Measurements from ENCODE around the gene GALNTL6.

DNA sequence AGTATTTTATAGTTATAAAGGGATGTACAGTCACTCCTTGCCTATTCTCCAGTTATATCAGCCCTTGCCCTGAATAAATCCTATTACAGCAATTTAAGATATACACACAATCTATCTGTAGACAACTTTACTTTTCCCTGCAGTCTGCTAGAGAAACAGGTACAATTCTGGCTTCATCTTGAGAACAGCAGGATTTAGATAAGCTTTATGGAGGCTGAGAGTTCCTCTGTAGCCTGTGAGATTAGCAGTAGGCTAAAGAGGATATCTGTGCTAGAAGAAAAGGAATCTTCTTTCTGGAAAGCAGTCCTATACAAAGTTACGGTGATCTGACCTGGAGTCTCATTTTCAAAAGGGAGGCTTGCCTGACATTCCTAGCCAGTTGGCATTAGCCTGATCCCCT is 290.3 kb downstream of the GALNTL6 start:
- TF ChIP-seq CTCF (conservative IDR thresholded peaks at IDR 0.05; ENCODE audit: low read depth in 2 of 2): no peak
- TF ChIP-seq POLR2AphosphoS5 (IDR thresholded peaks at IDR 0.05; ENCODE audit: low read depth): no peak
- no peak for TF ChIP-seq REST (IDR thresholded peaks at IDR 0.05; ENCODE audit: unreplicated experiment)
- TF ChIP-seq STAT1 (IDR thresholded peaks at IDR 0.05; ENCODE audit: unreplicated experiment): no peak
- TF ChIP-seq EZH2phosphoT487 (IDR thresholded peaks at IDR 0.05; ENCODE audit: unreplicated experiment): no peak
- TF ChIP-seq CREB1 (CRISPR knock-in tag; IDR thresholded peaks at IDR 0.05; ENCODE audit: low read depth): no peak
- no peak for TF ChIP-seq EZH2 (IDR thresholded peaks at IDR 0.05; ENCODE audit: low read depth, unreplicated experiment)
